GM10266 (cell line): ENCODE measurements around the gene OR2L5.

Experiments
- DNase-seq: peaks from one replicate; pipeline ENCODE4 v3.0.0; 2012; ENCODE audit errors: extremely low spot score
- TF ChIP-seq, protein P1 (sequence below): IDR thresholded peaks from 2 replicates; pipeline ENCODE4 v1.5.1; 2012; ENCODE audit warnings: mild to moderate bottlenecking, low read depth; ENCODE audit not compliant: control insufficient read depth, insufficient read depth; ENCODE audit errors: missing control alignments

OR2L5 gene

GRCh38 chr1:248055261-248055660, 41.8 kb downstream of the OR2L5 start:
- TF ChIP-seq, protein P1, sequence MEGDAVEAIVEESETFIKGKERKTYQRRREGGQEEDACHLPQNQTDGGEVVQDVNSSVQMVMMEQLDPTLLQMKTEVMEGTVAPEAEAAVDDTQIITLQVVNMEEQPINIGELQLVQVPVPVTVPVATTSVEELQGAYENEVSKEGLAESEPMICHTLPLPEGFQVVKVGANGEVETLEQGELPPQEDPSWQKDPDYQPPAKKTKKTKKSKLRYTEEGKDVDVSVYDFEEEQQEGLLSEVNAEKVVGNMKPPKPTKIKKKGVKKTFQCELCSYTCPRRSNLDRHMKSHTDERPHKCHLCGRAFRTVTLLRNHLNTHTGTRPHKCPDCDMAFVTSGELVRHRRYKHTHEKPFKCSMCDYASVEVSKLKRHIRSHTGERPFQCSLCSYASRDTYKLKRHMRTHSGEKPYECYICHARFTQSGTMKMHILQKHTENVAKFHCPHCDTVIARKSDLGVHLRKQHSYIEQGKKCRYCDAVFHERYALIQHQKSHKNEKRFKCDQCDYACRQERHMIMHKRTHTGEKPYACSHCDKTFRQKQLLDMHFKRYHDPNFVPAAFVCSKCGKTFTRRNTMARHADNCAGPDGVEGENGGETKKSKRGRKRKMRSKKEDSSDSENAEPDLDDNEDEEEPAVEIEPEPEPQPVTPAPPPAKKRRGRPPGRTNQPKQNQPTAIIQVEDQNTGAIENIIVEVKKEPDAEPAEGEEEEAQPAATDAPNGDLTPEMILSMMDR = no peak
- no peak for DNase-seq

DNA sequence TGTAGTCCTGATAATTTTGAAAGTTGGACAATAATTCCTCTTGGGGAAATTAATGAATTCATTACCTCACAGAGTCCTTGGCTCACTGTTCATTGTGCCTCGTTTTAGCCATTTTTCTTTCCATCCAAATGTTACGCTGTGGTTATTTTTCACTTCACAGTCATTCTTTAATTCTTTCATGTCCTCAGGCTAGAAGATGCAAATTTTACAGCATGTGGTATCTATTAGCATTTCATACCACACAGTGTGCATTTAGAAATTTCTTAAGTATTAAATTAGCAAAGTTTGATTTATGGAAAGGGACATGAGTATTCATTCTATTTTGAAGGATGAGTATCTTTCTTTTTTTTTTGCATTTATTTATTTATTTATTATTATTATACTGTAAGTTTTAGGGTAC, 51.6 kb downstream of the OR2L5 start:
- TF ChIP-seq, protein P1 = no peak
- DNase-seq = no peak

- TF ChIP-seq, protein P1 = no peak
- DNase-seq = no peak
These were observed 52.1 kb downstream of the OR2L5 start for GRCh38 chr1:248065604-248066003.
